Measurements from ENCODE around the gene SFTPA2.
"Not testable (repeated sequence)": the region's sequence is repeated elsewhere in the genome, so short reads cannot be mapped to it uniquely, and the experiment has no call there.

SFTPA2 gene

DNA sequence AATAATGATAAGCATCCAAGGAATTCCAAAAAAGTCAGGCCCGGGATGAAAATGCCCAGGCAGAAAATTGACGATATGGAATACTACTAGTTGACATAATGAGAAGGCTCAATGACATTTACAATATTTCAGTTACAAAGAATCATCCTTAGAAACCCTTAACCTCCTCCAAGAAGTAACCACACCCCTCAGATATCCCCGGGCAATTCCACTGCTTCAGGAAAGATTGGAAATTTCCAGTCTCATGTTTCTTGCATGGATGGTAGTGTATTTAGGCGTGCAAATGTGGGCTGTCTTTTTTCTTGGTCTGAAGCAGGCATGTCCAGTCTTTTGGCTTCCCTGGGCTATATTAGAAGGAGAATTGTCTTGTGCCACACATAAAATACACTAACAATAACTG is 42.6 kb downstream of the SFTPA2 start:
- not testable (repeated sequence) for H3K27ac ChIP-seq (ENCODE audit: low read length); H3K9me2 ChIP-seq (replicated peaks; ENCODE audit: insufficient read depth, low read length); H3F3A ChIP-seq (ENCODE audit: insufficient read depth, low read length); H2AFZ ChIP-seq (ENCODE audit: low read length); H3K27me3 ChIP-seq (replicated peaks; ENCODE audit: insufficient read depth, low read length); H3K4me1 ChIP-seq (ENCODE audit: low read length); H3K36me3 ChIP-seq (replicated peaks; ENCODE audit: insufficient read depth, low read length); H4K20me1 ChIP-seq (ENCODE audit: insufficient read depth, low read length); DNase-seq; H3K9ac ChIP-seq (ENCODE audit: low read length); H3K4me2 ChIP-seq (ENCODE audit: low read depth, low read length); H3K79me2 ChIP-seq (ENCODE audit: low read length); H3K9me3 ChIP-seq (replicated peaks; ENCODE audit: insufficient read depth, low read length); H3K4me3 ChIP-seq (ENCODE audit: low read length)

DNA sequence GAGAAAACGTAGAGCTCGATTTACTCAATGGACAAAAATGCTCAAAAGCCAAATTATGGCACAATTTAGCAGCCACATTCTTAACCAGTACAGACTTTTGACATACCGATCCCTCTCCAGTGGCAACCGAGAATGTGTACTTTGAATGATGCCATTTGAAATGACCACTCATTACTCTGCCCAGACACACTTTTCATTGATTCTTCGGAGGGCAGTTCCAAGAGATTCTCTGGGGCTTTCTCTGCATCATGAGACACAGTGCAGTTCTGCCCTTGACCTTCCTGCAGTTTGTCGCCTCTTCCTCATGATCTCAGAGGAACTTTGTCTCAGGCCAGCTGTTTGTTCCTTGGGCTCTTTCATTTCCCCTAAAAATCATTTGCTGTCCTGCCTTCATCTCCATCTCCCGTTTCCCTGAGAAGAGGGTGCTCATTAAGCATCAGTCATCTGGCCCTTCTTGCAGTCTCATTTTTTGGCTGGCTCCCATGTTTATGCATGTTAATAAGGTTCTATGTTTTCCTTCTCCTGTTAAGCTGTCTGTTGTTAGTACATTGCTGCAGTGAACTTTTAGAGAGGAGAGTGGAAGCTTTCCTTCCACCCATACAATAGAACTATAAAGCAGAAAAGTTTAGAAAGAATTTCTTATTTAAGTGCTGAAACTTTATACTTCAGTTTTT is 43.5 kb downstream of the SFTPA2 start:
- H3K4me1 ChIP-seq (ENCODE audit: low read length); H3K9ac ChIP-seq (ENCODE audit: low read length); H3K36me3 ChIP-seq (replicated peaks; ENCODE audit: insufficient read depth, low read length); DNase-seq; H4K20me1 ChIP-seq (ENCODE audit: insufficient read depth, low read length); H3F3A ChIP-seq (ENCODE audit: insufficient read depth, low read length); H3K9me3 ChIP-seq (replicated peaks; ENCODE audit: insufficient read depth, low read length); H3K27ac ChIP-seq (ENCODE audit: low read length); H3K4me3 ChIP-seq (ENCODE audit: low read length); H2AFZ ChIP-seq (ENCODE audit: low read length); H3K79me2 ChIP-seq (ENCODE audit: low read length); H3K4me2 ChIP-seq (ENCODE audit: low read depth, low read length); H3K27me3 ChIP-seq (replicated peaks; ENCODE audit: insufficient read depth, low read length); H3K9me2 ChIP-seq (replicated peaks; ENCODE audit: insufficient read depth, low read length): not testable (repeated sequence)

DNA sequence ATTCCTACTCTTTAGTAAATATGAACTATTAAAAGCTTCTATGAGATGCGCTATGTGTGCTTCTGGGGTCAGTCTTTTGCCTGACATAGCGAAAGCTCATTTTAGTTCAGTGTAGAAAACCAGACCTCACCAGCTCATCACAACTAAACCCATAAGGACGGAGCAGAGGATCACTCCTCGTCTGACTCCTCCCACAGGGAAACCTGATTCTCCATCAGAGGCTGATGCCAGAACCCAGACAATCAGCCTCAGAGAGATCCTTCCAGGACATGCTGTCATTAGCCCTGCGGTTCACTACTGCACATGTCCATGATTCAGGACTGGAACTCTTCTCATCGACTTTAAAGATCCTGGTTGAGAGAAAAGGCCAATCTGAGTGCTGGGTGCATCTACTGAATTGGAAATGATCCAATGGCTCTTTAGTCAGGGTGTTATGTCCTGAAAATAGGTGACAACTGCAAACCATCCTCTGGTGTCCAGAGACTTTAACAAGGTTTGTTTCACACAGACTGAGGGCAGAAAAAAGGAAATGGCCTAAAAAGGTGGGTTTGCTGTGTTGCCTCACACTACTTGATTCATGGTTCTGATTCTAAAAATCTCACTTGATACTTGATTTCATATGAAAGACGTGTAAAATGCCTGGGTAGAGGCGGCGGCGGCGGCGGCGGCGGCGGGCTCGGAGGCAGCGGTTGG is 48.2 kb downstream of the SFTPA2 start, which contains the start of gene EIF5AL1:
TSS of gene EIF5AL1 (plus strand) at position 643 of the 693 bp plus-strand sequence. CDS start 117 bp downstream, outside the sequence.
- not testable (repeated sequence) for H3K27ac ChIP-seq (ENCODE audit: low read length); H3K27me3 ChIP-seq (replicated peaks; ENCODE audit: insufficient read depth, low read length); H2AFZ ChIP-seq (ENCODE audit: low read length); H3K4me1 ChIP-seq (ENCODE audit: low read length); H3K36me3 ChIP-seq (replicated peaks; ENCODE audit: insufficient read depth, low read length); H3K9me3 ChIP-seq (replicated peaks; ENCODE audit: insufficient read depth, low read length); H3K4me3 ChIP-seq (ENCODE audit: low read length); H3K9me2 ChIP-seq (replicated peaks; ENCODE audit: insufficient read depth, low read length); H3K4me2 ChIP-seq (ENCODE audit: low read depth, low read length); DNase-seq; H4K20me1 ChIP-seq (ENCODE audit: insufficient read depth, low read length); H3F3A ChIP-seq (ENCODE audit: insufficient read depth, low read length); H3K79me2 ChIP-seq (ENCODE audit: low read length); H3K9ac ChIP-seq (ENCODE audit: low read length)

DNA sequence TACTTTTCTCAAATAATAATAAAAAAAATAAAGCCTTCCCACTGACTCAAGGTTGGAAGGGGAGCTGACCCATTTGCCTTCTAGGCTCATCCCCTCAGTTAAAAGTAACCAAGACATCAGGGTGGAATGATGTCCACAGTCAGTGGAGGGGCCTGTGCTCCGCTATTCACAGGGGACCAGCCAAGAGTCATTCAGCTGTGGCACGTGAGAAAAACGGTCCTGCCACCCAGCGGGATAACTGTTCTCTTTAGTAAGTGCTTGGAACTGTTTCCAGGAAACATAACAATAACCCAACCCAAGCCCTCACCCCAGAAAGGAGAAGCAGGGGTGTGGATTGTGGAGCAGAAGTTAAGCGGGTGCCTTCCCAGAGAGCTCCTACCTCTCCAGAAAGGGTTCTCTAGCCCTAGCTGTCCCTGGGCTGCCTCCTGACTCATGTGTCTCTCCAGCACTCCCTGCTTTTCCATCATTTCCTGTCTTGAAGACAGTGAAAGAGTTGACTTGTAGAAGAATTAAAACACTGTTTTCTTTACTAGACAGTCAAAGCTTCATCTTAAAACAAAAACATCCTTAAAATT is 50.2 kb downstream of the SFTPA2 start:
- not testable (repeated sequence) for H4K20me1 ChIP-seq (ENCODE audit: insufficient read depth, low read length); DNase-seq; H3K36me3 ChIP-seq (replicated peaks; ENCODE audit: insufficient read depth, low read length); H3K4me1 ChIP-seq (ENCODE audit: low read length); H3K27ac ChIP-seq (ENCODE audit: low read length); H3F3A ChIP-seq (ENCODE audit: insufficient read depth, low read length); H3K79me2 ChIP-seq (ENCODE audit: low read length); H3K9ac ChIP-seq (ENCODE audit: low read length); H3K9me3 ChIP-seq (replicated peaks; ENCODE audit: insufficient read depth, low read length); H3K9me2 ChIP-seq (replicated peaks; ENCODE audit: insufficient read depth, low read length); H2AFZ ChIP-seq (ENCODE audit: low read length); H3K27me3 ChIP-seq (replicated peaks; ENCODE audit: insufficient read depth, low read length); H3K4me3 ChIP-seq (ENCODE audit: low read length); H3K4me2 ChIP-seq (ENCODE audit: low read depth, low read length)

DNA sequence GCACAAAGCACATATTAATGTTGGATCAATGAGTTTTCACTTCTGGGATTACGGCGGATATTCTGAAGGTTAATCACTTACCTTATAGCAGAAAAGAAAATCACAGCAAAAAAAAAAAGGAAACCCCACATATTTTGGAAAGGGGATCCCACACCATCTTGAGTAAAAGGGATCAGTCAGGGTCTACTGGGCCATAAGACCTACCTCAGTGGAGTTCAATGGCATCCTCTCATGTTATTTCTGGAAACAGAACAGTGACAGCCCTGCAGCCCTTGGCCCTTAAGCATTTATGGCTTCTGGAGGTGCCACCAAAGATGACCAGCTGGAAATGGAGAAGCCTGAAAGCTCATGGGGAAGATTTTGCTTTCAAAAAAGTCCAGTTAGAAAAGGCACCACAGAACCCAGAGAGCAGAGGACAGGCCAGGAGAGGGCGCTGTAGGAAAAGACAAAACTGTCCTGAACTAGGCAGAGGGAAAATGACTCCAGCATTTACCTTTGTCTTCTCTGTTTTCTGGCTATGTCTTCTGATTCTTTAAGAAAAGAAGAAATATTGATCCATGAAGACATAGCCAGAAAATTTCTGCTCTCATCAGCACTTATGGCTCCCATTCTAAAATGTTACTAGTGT is 50.8 kb downstream of the SFTPA2 start:
- H4K20me1 ChIP-seq (ENCODE audit: insufficient read depth, low read length); H3K36me3 ChIP-seq (replicated peaks; ENCODE audit: insufficient read depth, low read length); H3K27me3 ChIP-seq (replicated peaks; ENCODE audit: insufficient read depth, low read length); H3K79me2 ChIP-seq (ENCODE audit: low read length); DNase-seq; H3K9me2 ChIP-seq (replicated peaks; ENCODE audit: insufficient read depth, low read length); H3K4me3 ChIP-seq (ENCODE audit: low read length); H3K4me1 ChIP-seq (ENCODE audit: low read length); H3K9ac ChIP-seq (ENCODE audit: low read length); H2AFZ ChIP-seq (ENCODE audit: low read length); H3K27ac ChIP-seq (ENCODE audit: low read length); H3K4me2 ChIP-seq (ENCODE audit: low read depth, low read length); H3F3A ChIP-seq (ENCODE audit: insufficient read depth, low read length); H3K9me3 ChIP-seq (replicated peaks; ENCODE audit: insufficient read depth, low read length): not testable (repeated sequence)

DNA sequence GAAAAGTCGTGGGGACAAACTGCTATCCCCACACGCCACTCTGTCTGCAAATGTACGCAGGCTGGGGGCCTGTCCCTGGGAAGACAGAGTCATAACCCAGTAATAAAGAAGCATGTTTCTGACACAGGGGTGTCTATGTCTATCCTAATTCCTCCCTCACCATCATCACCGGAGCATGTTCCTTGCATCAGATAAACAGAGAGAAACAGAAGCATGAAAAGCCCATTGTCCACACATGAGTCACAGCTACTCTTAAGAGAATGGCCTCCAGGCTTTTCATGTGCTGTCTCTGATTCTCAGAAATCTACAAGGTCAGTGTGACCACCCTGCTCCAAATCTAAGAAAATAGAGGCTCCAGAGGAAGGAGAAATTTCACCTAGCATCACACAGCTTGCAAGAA is 52.0 kb downstream of the SFTPA2 start:
- not testable (repeated sequence) for H3K9me3 ChIP-seq (replicated peaks; ENCODE audit: insufficient read depth, low read length); H3K36me3 ChIP-seq (replicated peaks; ENCODE audit: insufficient read depth, low read length); H2AFZ ChIP-seq (ENCODE audit: low read length); H3K4me3 ChIP-seq (ENCODE audit: low read length); H3K27me3 ChIP-seq (replicated peaks; ENCODE audit: insufficient read depth, low read length); H3K4me2 ChIP-seq (ENCODE audit: low read depth, low read length); DNase-seq; H3K9ac ChIP-seq (ENCODE audit: low read length); H3K79me2 ChIP-seq (ENCODE audit: low read length); H4K20me1 ChIP-seq (ENCODE audit: insufficient read depth, low read length); H3K27ac ChIP-seq (ENCODE audit: low read length); H3F3A ChIP-seq (ENCODE audit: insufficient read depth, low read length); H3K4me1 ChIP-seq (ENCODE audit: low read length); H3K9me2 ChIP-seq (replicated peaks; ENCODE audit: insufficient read depth, low read length)
